HCT116 (cell line): ENCODE measurements around the gene LIPE. TPM values are rescaled to one million over a fixed set of nuclear protein-coding genes. Genes with fewer than 3 reads are reported as not detected.

Experiments
- ATAC-seq: fragments of 200-7000 bp; cut with Tn5 transposase; 2 replicates; pipeline ENCODE4 v1.9.1; 2020; ENCODE audit warnings: mild to moderate bottlenecking, moderate library complexity
- BruUV-seq: library from RNA; stranded (reverse); fragments of 400-500 nt; replicated peaks from 2 replicates; lab custom pipeline; 2021; lab: Mats Ljungman, UMichigan
- CTCF ChIA-PET: fragments of 300-600 bp; sonication (Branson Sonifier 250); formaldehyde crosslinking; loops from one replicate; lab custom pipeline; 2021; ENCODE audit warnings: antibody characterized with exemption; lab: Charles Lee
- POLR2A ChIA-PET: fragments of 300-600, 350-600 bp; sonication (Branson Sonifier 250); formaldehyde crosslinking; loops from one replicate; lab custom pipeline; 2021; ENCODE audit warnings: antibody characterized with exemption; lab: Charles Lee
- RAD21 ChIA-PET, 2 experiments: fragments of 300-600 bp; sonication (Branson Sonifier 250); formaldehyde crosslinking; loops; one replicate each; lab custom pipeline; 2023; ENCODE audit warnings: low total read pairs in 2 of 2; ENCODE audit not compliant: uncharacterized antibody in 2 of 2, unreplicated experiment in 2 of 2, low non-redundant PET in 1 of 2; lab: Charles Lee
- DNase-seq: peaks from one replicate; pipeline ENCODE4 v3.0.0-alpha.2; 2010; ENCODE audit warnings: low read depth, low spot score
- H2AFZ ChIP-seq: fragments of 200-600 bp; shearing (Covaris generic), sonication (generic); 2 replicates; pipeline ENCODE4 v1.6.1; 2017; ENCODE audit warnings: low read depth, mixed run types, mixed read lengths, antibody characterized with exemption, low read length; ENCODE audit not compliant: poor library complexity, severe bottlenecking
- H3K27ac ChIP-seq: 2 replicates; pipeline ENCODE4 v1.5.1; 2012; ENCODE audit warnings: low read depth, low read length
- H3K27me3 ChIP-seq: fragments of 200-600 bp; sonication (generic); 2 replicates; pipeline ENCODE4 v1.6.1; 2016; ENCODE audit warnings: mixed run types, low read length, mixed read lengths; ENCODE audit not compliant: insufficient read depth
- H3K36me3 ChIP-seq, 2 experiments: fragments of 200-500 bp in 1 of 2; fragments of 200-600 bp in 1 of 2; sonication (Bioruptor generic) in 1 of 2; sonication (generic) in 1 of 2; 2 replicates each; pipeline versions ENCODE4 v1.5.1 to v1.6.1; 2014 to 2016; ENCODE audit warnings: low read length in 2 of 2, inconsistent platforms in 1 of 2, mixed read lengths in 1 of 2, mixed run types in 1 of 2; ENCODE audit not compliant: insufficient read depth in 2 of 2, control insufficient read depth in 1 of 2
- H3K4me1 ChIP-seq, 2 experiments: fragments of 200-600 bp in 1 of 2; sonication (generic) in 1 of 2; 2 replicates each; pipeline versions ENCODE4 v1.5.1 to v1.6.1; 2012 to 2017; ENCODE audit warnings: low read length in 2 of 2, inconsistent platforms in 1 of 2, mild to moderate bottlenecking in 1 of 2, mixed read lengths in 1 of 2, mixed run types in 1 of 2, moderate library complexity in 1 of 2; ENCODE audit not compliant: insufficient read depth in 2 of 2, control insufficient read depth in 1 of 2
- H3K4me2 ChIP-seq: fragments of 200-600 bp; sonication (generic); 2 replicates; pipeline ENCODE4 v1.6.1; 2017; ENCODE audit warnings: mixed run types, low read length, mixed read lengths
- H3K4me3 ChIP-seq, 2 experiments: fragments of 200-600 bp in 1 of 2; sonication (generic) in 1 of 2; replicated peaks in 1 of 2; 2 replicates each; pipeline ENCODE4 v1.5.1; 2011 to 2016; ENCODE audit warnings: low read length in 2 of 2, control low read depth in 1 of 2, low read depth in 1 of 2, mild to moderate bottlenecking in 1 of 2, mixed read lengths in 1 of 2, mixed run types in 1 of 2
- H3K79me2 ChIP-seq: fragments of 200-600 bp; sonication (generic); 2 replicates; pipeline ENCODE4 v1.6.1; 2017; ENCODE audit warnings: mild to moderate bottlenecking, mixed run types, low read length, moderate library complexity, mixed read lengths; ENCODE audit not compliant: insufficient read depth
- H3K9ac ChIP-seq: fragments of 200-600 bp; sonication (generic); 2 replicates; pipeline ENCODE4 v1.6.1; 2016; ENCODE audit warnings: low read length, mixed read lengths
- H3K9me2 ChIP-seq: fragments of 200-600 bp; sonication (generic), shearing (Covaris generic); 2 replicates; pipeline ENCODE4 v1.6.1; 2017; ENCODE audit warnings: mixed run types, mild to moderate bottlenecking, moderate library complexity; ENCODE audit not compliant: insufficient read depth
- H3K9me3 ChIP-seq, 2 experiments: fragments of 200-500 bp in 1 of 2; fragments of 200-600 bp in 1 of 2; sonication (Bioruptor generic) in 1 of 2; sonication (generic) in 1 of 2; 2 replicates each; pipeline ENCODE4 v1.6.1; 2014 to 2017; ENCODE audit warnings: low read length in 2 of 2, mixed read lengths in 2 of 2, inconsistent platforms in 1 of 2, low read depth in 1 of 2, mild to moderate bottlenecking in 1 of 2, mixed run types in 1 of 2, moderate library complexity in 1 of 2; ENCODE audit not compliant: control insufficient read depth in 1 of 2, insufficient read depth in 1 of 2
- H4K20me1 ChIP-seq: fragments of 200-600 bp; sonication (generic), shearing (Covaris generic); 2 replicates; pipeline ENCODE4 v1.6.1; 2017; ENCODE audit warnings: mixed run types, mild to moderate bottlenecking, moderate library complexity; ENCODE audit not compliant: insufficient read depth
- CEBPB ChIP-seq: IDR thresholded peaks from 2 replicates; pipeline ENCODE4 v1.6.1; 2012; ENCODE audit warnings: low read depth
- CTCF ChIP-seq, 3 experiments: fragments of 200-600 bp in 1 of 3; sonication (generic) in 1 of 3; IDR thresholded peaks in 2 of 3; conservative IDR thresholded peaks in 1 of 3; 2 replicates each; pipeline ENCODE4 v1.5.1; 2012 to 2017; ENCODE audit warnings: low read depth in 2 of 3, low read length in 2 of 3, antibody characterized with exemption in 1 of 3, borderline replicate concordance in 1 of 3, control low read depth in 1 of 3, mild to moderate bottlenecking in 1 of 3, mixed read lengths in 1 of 3, mixed run types in 1 of 3, moderate library complexity in 1 of 3; ENCODE audit not compliant: insufficient read depth in 1 of 3
- EGR1 ChIP-seq: IDR thresholded peaks from 2 replicates; pipeline ENCODE4 v1.6.1; 2012; ENCODE audit warnings: low read depth
- ELF1 ChIP-seq: IDR thresholded peaks from 2 replicates; pipeline ENCODE4 v1.6.1; 2012; ENCODE audit warnings: low read depth, borderline replicate concordance
- EZH2phosphoT487 ChIP-seq: fragments of 200-600 bp; IDR thresholded peaks from 2 replicates; pipeline ENCODE4 v1.6.1; 2018; ENCODE audit warnings: antibody characterized with exemption, borderline replicate concordance
- REST ChIP-seq: IDR thresholded peaks from 2 replicates; pipeline ENCODE4 v1.6.1; 2012; ENCODE audit warnings: low read depth
- ZFX ChIP-seq: fragments of 450-650 bp; IDR thresholded peaks from 2 replicates; pipeline ENCODE4 v1.6.1; 2017
- intact Hi-C: fragments of 100-400 bp; cut with micrococcal nuclease; formaldehyde crosslinking; loops from 2 replicates; pipeline ENCODE4 v1.10.0; 2022
- total RNA-seq: library from RNA; stranded (reverse); gene quantifications from one replicate; pipeline ENCODE4 v1.2.1, GENCODE V29; 2021; ENCODE audit not compliant: unreplicated experiment
- TF ChIP-seq, protein P1 (sequence below): IDR thresholded peaks from 2 replicates; pipeline ENCODE4 v1.6.1; 2012

Gene LIPE
- total RNA-seq, 1 experiment from 2014 or later: 11.3 TPM

DNA sequence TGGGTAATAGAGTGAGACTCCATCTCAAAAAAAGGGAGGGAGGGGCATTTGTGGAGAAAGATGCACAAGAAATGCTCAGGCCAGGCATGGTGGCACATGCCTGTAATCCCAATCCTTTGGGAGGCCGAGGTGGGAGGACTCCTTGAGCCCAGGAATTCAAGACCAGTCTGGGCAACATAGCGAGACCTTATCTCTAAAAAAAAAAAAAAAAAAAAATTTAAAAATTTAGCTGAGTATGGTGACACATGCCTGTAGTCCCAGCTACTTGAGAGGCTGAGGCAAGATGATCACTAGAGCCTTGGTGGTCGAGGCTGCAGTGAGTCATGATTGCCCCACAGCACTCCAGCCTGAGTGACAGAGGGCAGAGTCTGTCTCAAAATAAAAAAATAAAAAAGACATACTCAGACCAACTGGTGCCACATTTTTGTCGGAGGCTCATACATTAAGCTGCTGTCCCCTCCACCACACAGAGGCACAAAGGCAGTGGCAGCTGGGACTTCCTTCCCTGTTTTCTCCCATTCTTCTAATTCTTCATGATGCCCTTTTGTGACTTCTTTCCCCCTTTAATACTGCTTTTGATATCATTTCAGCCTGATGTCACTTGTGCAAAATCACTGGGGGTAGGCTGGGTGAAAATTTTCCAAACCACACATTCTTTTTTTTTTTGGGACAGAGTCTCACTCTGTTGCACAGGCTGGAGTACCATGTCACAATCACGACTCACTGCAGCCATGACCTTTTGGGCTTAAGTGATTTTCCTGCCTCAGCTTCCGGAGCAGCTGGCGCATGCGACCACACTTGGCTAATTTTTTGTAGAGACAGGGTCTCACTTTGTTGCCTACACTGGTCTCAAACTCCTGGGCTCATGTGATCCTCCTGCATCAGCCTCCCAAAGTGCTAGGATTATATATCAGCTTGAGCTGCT, 42.4 kb upstream of the LIPE start:
- RAD21 ChIA-PET: no interaction called here
- Histone ChIP-seq H3K27me3 (no peaks in the 10 kb centered on the region), H3K36me3 (no peaks in the 10 kb centered on the region), H3K4me3 (no peak overlapping the region), H3K9me2 (no peaks in the 10 kb centered on the region), H4K20me1 (no peaks in the 10 kb centered on the region), H2AFZ (no peak overlapping the region), H3K4me2 (peak overlapping the region; percentile 26; the same call in 1 of the 2 replicates), H3K27ac (no peak overlapping the region)
- no peak for ATAC-seq
- intact Hi-C loops: no loop called here
- CTCF ChIA-PET: interaction anchor here (1.2 to 2.3 kb wide), 2 partner anchors 29 to 60 kb away, joined by 5 to 10 read pairs; partner anchors contain the start of gene CEACAM1
- TF ChIP-seq, protein P1, sequence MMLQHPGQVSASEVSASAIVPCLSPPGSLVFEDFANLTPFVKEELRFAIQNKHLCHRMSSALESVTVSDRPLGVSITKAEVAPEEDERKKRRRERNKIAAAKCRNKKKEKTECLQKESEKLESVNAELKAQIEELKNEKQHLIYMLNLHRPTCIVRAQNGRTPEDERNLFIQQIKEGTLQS: no peak
- TF ChIP-seq ZFX: no peak
- no peak for TF ChIP-seq EGR1
- no peak for TF ChIP-seq REST
- no peak for TF ChIP-seq ELF1
- no peak for TF ChIP-seq CTCF (IDR thresholded peaks at IDR 0.05 in 2 of 3, conservative IDR thresholded peaks at IDR 0.05 in 1 of 3; ENCODE audit: borderline replicate concordance in 1 of 3, insufficient read depth in 1 of 3, low read depth in 2 of 3, low read length in 2 of 3)
- no peak for TF ChIP-seq EZH2phosphoT487
- TF ChIP-seq CEBPB: no peak
- TF ChIP-seq, all 23 proteins: peak for 0
- Histone ChIP-seq H3K9ac (no peak overlapping the region), H3K4me1 (peaks cover 36 to 55% of the 10 kb centered on the region in 2 experiments), H3K79me2 (no peaks in the 10 kb centered on the region), H3K9me3 (no peaks in the 10 kb centered on the region)
- POLR2A ChIA-PET: no interaction called here
- no TSS peak for BruUV-seq
- DNase-seq: no peak
